ENCODE data around the gene ALOX15.
"Not testable (repeated sequence)": the region's sequence is repeated elsewhere in the genome, so short reads cannot be mapped to it uniquely, and the experiment has no call there.

ALOX15 gene

GRCh38 chr17:4641297-4642195 lies at the start of gene ALOX15:
Gene ALOX15 (minus strand): TSS chr17:4641678. CDS start chr17:4641651, 27 bp downstream.
- DNase-seq: no peak

- no peak for DNase-seq
These were observed 49.3 kb upstream of the ALOX15 start for GRCh38 chr17:4690745-4691144.

- DNase-seq: not testable (repeated sequence)
These were observed 48.4 kb upstream of the ALOX15 start for GRCh38 chr17:4689872-4690271.

GRCh38 chr17:4683739-4684138 lies 42.3 kb upstream of the ALOX15 start:
- DNase-seq: not testable (repeated sequence)

GRCh38 chr17:4679658-4680057 lies 38.2 kb upstream of the ALOX15 start:
- DNase-seq: no peak

GRCh38 chr17:4678448-4679026 lies 37.1 kb upstream of the ALOX15 start:
- DNase-seq: no peak

- DNase-seq: no peak
These were observed 35.3 kb upstream of the ALOX15 start for GRCh38 chr17:4676791-4677190.

- no peak for DNase-seq
These were observed 34.3 kb upstream of the ALOX15 start for GRCh38 chr17:4675791-4676190.

GRCh38 chr17:4674685-4674998 lies 33.2 kb upstream of the ALOX15 start:
- no peak for DNase-seq

- no peak for DNase-seq
These were observed 32.7 kb upstream of the ALOX15 start for GRCh38 chr17:4673986-4674684.

- no peak for DNase-seq
These were observed 31.7 kb upstream of the ALOX15 start for GRCh38 chr17:4673169-4673568.

GRCh38 chr17:4672751-4673150 lies 31.3 kb upstream of the ALOX15 start:
- DNase-seq: no peak

- no peak for DNase-seq
These were observed 30.7 kb upstream of the ALOX15 start for GRCh38 chr17:4672055-4672630.

- no peak for DNase-seq
These were observed 25.7 kb upstream of the ALOX15 start for GRCh38 chr17:4667166-4667565.

GRCh38 chr17:4666296-4666695 lies 24.8 kb upstream of the ALOX15 start:
- no peak for DNase-seq

GRCh38 chr17:4665027-4665426 lies 23.5 kb upstream of the ALOX15 start:
- no peak for DNase-seq

GRCh38 chr17:4664230-4664629 lies 22.8 kb upstream of the ALOX15 start:
- DNase-seq: no peak

- no peak for DNase-seq
These were observed 22.2 kb upstream of the ALOX15 start for GRCh38 chr17:4663711-4664110.

- DNase-seq: no peak
These were observed 17.2 kb upstream of the ALOX15 start for GRCh38 chr17:4658478-4659305.

- no peak for DNase-seq
These were observed 16.2 kb upstream of the ALOX15 start for GRCh38 chr17:4657678-4658077.

GRCh38 chr17:4655933-4656332 lies 14.5 kb upstream of the ALOX15 start:
- not testable (repeated sequence) for DNase-seq

- peak in 1 of 3 experiments; percentile 2 for DNase-seq
These were observed 11.5 kb upstream of the ALOX15 start for GRCh38 chr17:4652997-4653396.

GRCh38 chr17:4648741-4649140 lies 7.3 kb upstream of the ALOX15 start:
- peak; percentile 1 to 79 (median 26) for DNase-seq
